ENCODE measurements around the gene NIPSNAP3A. TPM values are rescaled to one million over a fixed set of nuclear protein-coding genes. Genes with fewer than 3 reads are reported as not detected.

Gene NIPSNAP3A
- total and polyA plus RNA-seq, 2 of the 8 experiments (the other 6 are each of a cell fraction or from before 2014, with no cell fraction given) = 9.3 to 9.4 TPM

DNA sequence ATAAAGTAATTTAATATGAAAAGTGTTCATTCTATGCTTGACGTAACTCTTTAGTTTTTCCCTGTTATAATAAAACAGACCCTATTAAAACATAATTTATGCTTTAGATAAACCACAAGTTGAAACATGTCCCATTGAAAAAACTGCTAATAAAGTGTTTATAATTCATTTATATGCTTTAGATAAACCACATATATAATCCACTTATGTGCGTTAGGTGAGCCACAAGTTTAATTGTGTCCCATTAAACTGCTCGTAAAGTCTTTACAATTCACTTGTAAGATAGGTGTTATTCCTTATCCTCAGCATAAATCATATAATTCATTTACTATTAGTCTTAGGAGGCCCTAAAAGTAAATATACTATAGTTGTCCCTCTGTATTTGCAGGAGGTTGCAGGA lies 20.0 kb downstream of the NIPSNAP3A start:
- H4K91ac ChIP-seq (replicated peaks; ENCODE audit: insufficient read length, low read length) = no peak overlapping the region
- WGBS, 2 experiments (ENCODE audit: extremely low coverage in 1 of 2, insufficient coverage in 1 of 2, insufficient read length in 1 of 2, insufficient replicate concordance in 2 of 2, low coverage in 1 of 2, low lambda C conversion rate in 2 of 2, missing lambda C conversion rate in 1 of 2) = 90% methylated on average over 3 of the region's 3 CpGs; no CpG with 5 or more reads in 1 of the 2 experiments
- H3K4ac ChIP-seq (replicated peaks; ENCODE audit: insufficient read length, low read depth, low read length) = no peak overlapping the region
- H3K4me1 ChIP-seq (replicated peaks in 1 of 4; ENCODE audit: control insufficient read depth in 3 of 4, insufficient read depth in 4 of 4, low read length in 3 of 4) = no peaks in the 10 kb centered on the region
- H3K79me2 ChIP-seq (ENCODE audit: control insufficient read depth in 1 of 2, insufficient read depth in 2 of 2, low read length in 2 of 2) = no peaks in the 10 kb centered on the region
- no peak overlapping the region for H2BK20ac ChIP-seq (ENCODE audit: low read length)
- H4K8ac ChIP-seq (ENCODE audit: extremely low read depth, insufficient read depth, low read length) = no peak overlapping the region
- H3K4me2 ChIP-seq (ENCODE audit: insufficient read depth in 1 of 2, low read depth in 2 of 2, low read length in 2 of 2) = no peak overlapping the region
- peaks cover 0 to 2% (median 0%) of the 10 kb centered on the region in 4 experiments; a peak in 1 of 7 replicates for H3K27me3 ChIP-seq (replicated peaks in 1 of 4; ENCODE audit: control insufficient read depth in 3 of 4, extremely low read depth in 1 of 4, insufficient read depth in 3 of 4, low read length in 3 of 4)
- H3K9ac ChIP-seq (replicated peaks in 1 of 4; ENCODE audit: extremely low read depth in 1 of 4, low read depth in 3 of 4, low read length in 3 of 4) = no peak overlapping the region
- ChIA-PET CTCF (ENCODE audit: partially characterized antibody) (no interaction called here), POLR2A (ENCODE audit: partially characterized antibody) (interaction anchor here (0.6 kb wide), 1 partner anchor 13 kb away, joined by 3 read pairs; no protein-coding TSS in a partner anchor)
- H2BK5ac ChIP-seq (ENCODE audit: low read depth, low read length) = no peak overlapping the region
- H3K27ac ChIP-seq (ENCODE audit: low read depth, low read length) = no peak overlapping the region
- H2AFZ ChIP-seq (ENCODE audit: low read length) = no peak overlapping the region
- FAIRE-seq (no peak), DNase-seq (ENCODE audit: low read depth in 1 of 2, low spot score in 2 of 2) (no peak)
- H3K9me3 ChIP-seq (ENCODE audit: insufficient read depth in 2 of 2, low read depth in 1 of 2, low read length in 1 of 2) = peaks cover 0 to 3% of the 10 kb centered on the region in 2 experiments; a peak in 1 of 4 replicates
- H2BK12ac ChIP-seq (ENCODE audit: low read depth, low read length) = no peak overlapping the region
- H2BK120ac ChIP-seq (replicated peaks; ENCODE audit: low read depth, low read length) = no peak overlapping the region
- H3K23me2 ChIP-seq (ENCODE audit: low read depth, low read length) = peaks cover 7% of the 10 kb centered on the region; the same call in 1 of the 2 replicates
- H3K79me1 ChIP-seq (ENCODE audit: low read depth, low read length) = no peaks in the 10 kb centered on the region
- H4K20me1 ChIP-seq (replicated peaks in 1 of 2; ENCODE audit: control insufficient read depth in 1 of 2, insufficient read depth in 2 of 2, low read length in 2 of 2) = no peaks in the 10 kb centered on the region
- no peak overlapping the region for H2AK5ac ChIP-seq (ENCODE audit: low read depth, low read length)
- no peak overlapping the region for H3K23ac ChIP-seq (ENCODE audit: insufficient read length)
- no peak overlapping the region for H3K14ac ChIP-seq (ENCODE audit: insufficient read length)
- no peak overlapping the region for H3K4me3 ChIP-seq (ENCODE audit: extremely low read depth in 1 of 4, insufficient read depth in 2 of 4, low read depth in 3 of 4, low read length in 4 of 4)
- H3K18ac ChIP-seq (ENCODE audit: extremely low read depth, low read length) = no peak overlapping the region
- no peak overlapping the region for H2BK15ac ChIP-seq (ENCODE audit: low read length)
- H4K5ac ChIP-seq (ENCODE audit: insufficient read length, low read depth, low read length) = no peak overlapping the region
- no peak overlapping the region for H3K56ac ChIP-seq (replicated peaks; ENCODE audit: insufficient read length, low read depth, low read length)
- H3K36me3 ChIP-seq (ENCODE audit: control insufficient read depth in 2 of 4, insufficient read depth in 4 of 4, low read length in 3 of 4) = no peaks in the 10 kb centered on the region
- no peak for TF ChIP-seq SP1 (IDR thresholded peaks at IDR 0.05; ENCODE audit: low read depth, low read length)
- TF ChIP-seq NRF1 (IDR thresholded peaks at IDR 0.05; ENCODE audit: low read depth, low read length) = no peak
- no peak for TF ChIP-seq CTCF (IDR thresholded peaks at IDR 0.05; ENCODE audit: control extremely low read depth in 1 of 3, insufficient read depth in 1 of 3, low read depth in 1 of 3, low read length in 3 of 3)
- no peak for TF ChIP-seq ASH2L (IDR thresholded peaks at IDR 0.05; ENCODE audit: low read length)
- no peak for TF ChIP-seq SRF (IDR thresholded peaks at IDR 0.05; ENCODE audit: low read depth, low read length)
- no peak for TF ChIP-seq RBBP5 (IDR thresholded peaks at IDR 0.05; ENCODE audit: borderline replicate concordance, low read depth, low read length)
- no peak for TF ChIP-seq SIN3A (conservative IDR thresholded peaks at IDR 0.05 in 1 of 2, IDR thresholded peaks at IDR 0.05 in 1 of 2; ENCODE audit: low read depth in 1 of 2, low read length in 2 of 2)
- no peak for TF ChIP-seq JUND (IDR thresholded peaks at IDR 0.05; ENCODE audit: low read length)
- TF ChIP-seq SP2 (IDR thresholded peaks at IDR 0.05; ENCODE audit: low read length) = no peak
